GM18868 (cell line): ENCODE data around the gene MPRIP.
"Not testable (repeated sequence)": the region's sequence is repeated elsewhere in the genome, so short reads cannot be mapped to it uniquely, and the experiment has no call there.

Experiments used
- ATAC-seq: cut with Tn5 transposase; IDR thresholded peaks from one replicate; pipeline ENCODE4 v1.9.1; 2021; ENCODE audit warnings: mild to moderate bottlenecking, moderate library complexity; ENCODE audit not compliant: unreplicated experiment

The MPRIP gene

DNA sequence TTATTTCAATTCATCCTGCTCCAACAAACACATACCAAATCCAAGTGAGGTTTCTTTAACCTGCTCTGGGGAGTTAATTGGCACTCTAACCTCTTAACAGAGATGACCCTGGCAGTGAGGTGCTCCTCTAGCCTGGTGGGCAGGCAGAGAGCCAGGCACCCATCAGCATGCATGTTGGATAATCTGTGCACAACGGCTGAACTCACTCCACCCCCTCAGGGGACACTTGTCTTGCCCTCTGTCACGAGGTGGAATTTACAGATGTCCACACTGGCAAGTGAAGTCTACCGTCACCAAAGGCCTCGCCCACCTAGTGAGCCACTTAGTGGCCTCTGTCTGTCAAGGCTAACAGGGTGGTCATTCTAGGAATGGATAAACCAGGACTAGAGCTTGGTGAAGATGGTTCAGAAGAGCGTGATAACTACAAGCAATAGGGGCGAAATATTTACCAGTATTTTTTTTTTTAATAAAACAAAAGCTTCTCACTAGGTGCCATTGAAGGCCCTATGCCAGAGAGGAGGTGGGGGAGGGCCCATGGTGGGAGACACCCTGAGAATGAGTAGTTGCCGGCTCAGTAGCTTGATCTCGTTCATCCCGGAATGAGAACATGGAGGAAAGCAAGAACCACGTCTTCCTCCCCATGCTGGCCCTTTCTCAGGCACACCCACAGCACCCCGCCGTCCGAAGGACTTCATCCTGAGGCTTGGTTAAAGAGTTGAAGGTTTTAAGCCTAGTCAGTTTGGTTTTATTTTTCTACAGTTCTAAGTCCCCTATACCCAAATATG, 138.7 kb downstream of the MPRIP start:
- ATAC-seq, result no peak

DNA sequence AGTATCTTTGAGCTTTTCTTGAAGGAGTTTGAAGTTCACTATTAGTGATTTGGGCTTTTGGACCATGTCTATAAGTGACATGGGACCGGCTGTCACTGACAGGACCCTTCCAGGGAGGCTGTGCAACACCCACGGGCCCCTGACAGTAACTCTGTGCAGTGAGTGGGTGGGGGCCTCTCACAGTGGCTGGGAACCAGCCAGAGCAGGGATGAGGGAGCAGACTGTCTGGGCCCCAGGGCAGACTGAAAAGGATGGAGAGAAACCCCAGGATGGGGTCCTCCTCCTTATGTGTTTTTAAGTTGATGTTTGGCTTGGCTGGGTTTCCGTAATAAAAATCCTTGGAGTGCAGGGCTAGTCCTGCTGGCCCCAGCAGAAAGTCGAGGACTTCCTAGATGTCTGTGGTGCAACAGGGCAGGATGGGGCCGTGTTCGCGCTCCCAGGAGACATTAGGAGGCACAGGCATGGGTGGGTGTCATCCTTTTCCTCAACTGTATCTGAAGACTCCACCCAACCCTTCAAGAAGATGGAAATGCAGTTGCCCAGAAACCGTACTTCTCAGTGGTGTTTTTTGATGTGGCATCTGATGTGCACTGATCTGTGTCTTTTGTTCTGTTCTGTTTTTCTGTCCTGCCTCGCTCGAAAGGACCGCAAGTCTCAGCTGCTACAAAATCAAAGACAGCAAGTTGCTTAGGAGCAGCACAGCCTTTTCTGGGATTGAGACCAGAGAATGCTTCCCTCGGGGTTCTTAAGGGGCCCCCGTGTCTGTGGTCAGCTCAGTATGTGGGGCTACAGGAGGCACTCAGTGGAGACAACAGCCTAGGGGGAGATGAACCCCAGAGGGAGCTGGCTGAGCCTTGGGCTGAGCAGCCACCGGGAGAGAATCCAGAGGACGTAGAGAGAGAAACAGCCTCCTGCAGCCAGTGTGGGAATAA, 139.7 kb downstream of the MPRIP start:
- ATAC-seq, result peak; percentile 51

DNA sequence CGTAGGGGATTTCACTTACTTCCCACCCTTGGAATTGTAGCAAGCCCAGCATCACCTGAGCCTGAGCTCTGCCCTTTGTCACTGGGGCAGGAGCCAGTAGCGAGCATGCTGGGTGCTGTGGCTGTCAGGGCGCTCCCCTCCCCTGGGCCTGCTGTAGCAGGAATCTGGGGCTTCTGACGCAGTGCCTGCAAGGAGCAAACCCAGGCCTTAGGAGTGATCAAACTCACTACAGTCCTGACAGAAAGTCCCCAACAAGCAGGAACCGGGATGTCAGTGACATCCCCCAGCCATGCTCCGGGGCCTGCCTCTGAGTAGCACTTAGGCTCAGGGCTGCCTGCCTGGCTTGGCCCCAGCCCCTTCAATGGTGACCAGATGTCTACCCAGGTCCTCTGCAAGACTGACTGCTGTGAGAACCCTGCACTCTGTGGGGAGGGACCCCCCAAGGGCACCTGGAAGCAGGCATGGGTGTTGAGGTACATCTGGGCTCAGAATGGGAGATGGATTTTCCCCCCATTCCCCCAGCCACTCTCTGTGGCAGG, 140.4 kb downstream of the MPRIP start:
- ATAC-seq, result no peak

DNA sequence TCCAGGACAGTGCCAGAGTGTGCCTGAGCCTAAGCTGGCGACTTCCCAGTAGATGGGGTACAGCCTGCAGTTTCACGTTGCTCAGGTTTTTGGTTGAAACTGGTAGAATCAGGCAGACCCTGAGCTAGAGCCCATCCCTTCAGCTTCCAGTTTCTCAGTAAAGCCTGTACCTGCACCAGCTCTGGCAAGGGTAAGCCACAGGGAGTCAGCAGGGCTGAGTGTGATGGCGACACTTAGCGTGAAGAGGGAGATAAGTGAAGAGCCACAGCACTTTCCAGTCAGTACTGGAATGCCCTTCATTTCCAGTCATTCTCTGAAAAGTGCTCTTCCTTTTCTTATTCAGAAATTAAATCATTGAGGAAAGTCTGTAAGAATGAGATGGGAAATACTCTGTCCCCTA, 141.5 kb downstream of the MPRIP start:
- no peak for ATAC-seq

DNA sequence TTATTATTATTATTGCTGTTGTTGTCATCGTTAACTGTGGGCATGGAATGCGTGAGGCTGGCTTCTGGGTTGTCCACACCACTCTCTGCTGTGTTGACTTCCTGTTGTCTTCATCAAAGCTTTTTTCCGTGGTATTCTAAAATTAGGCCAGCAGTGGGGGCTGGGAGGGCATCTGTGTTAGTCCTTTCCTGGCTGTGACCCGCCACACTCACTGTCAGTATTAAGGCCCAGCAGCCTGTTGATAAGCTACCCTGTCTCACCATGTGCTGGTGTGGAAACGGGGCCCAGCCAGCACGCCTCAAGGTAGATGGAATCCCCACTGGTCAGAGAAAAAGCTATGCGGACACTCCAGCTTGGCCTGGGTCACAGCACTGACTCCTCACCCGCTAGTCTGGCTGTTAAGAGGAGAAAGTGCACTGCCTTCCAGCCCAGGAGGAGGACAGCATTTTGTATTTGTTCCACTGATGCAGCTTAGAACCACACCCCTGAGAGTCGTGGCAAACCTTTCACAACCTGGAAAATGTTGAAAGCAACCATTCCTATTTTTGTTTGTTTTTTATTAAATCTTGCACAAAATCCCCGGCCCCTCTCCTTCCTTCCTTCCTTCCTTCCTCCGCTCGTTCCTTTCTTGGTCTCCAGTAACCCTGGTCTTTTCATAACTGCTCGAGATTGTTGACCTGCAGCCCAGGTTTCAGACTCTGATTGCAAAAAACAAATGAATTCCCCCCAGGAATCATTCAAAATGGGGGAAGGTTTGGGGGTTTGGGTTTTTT, 142.9 kb downstream of the MPRIP start:
- ATAC-seq, result not testable (repeated sequence)

DNA sequence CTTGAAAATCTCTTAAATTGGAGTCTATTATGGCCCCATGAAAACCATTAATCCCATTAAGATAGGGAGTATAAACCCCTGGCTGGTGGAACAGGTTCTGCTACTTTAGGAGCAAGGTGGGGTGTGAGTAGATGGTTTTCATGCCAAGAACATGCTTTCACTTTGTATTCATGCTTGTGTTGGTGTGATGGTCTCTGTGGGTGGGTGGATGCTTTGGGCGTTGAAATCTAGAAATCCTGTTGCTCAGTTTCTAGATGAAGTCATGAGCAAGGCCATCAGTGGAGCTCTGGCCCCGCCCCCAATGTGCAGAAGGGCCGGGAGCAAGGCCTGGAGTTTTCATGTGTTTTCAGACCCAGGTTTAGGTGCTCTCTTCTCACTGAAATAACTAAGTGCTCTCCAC, 143.8 kb downstream of the MPRIP start:
- peak; percentile 54 for ATAC-seq

DNA sequence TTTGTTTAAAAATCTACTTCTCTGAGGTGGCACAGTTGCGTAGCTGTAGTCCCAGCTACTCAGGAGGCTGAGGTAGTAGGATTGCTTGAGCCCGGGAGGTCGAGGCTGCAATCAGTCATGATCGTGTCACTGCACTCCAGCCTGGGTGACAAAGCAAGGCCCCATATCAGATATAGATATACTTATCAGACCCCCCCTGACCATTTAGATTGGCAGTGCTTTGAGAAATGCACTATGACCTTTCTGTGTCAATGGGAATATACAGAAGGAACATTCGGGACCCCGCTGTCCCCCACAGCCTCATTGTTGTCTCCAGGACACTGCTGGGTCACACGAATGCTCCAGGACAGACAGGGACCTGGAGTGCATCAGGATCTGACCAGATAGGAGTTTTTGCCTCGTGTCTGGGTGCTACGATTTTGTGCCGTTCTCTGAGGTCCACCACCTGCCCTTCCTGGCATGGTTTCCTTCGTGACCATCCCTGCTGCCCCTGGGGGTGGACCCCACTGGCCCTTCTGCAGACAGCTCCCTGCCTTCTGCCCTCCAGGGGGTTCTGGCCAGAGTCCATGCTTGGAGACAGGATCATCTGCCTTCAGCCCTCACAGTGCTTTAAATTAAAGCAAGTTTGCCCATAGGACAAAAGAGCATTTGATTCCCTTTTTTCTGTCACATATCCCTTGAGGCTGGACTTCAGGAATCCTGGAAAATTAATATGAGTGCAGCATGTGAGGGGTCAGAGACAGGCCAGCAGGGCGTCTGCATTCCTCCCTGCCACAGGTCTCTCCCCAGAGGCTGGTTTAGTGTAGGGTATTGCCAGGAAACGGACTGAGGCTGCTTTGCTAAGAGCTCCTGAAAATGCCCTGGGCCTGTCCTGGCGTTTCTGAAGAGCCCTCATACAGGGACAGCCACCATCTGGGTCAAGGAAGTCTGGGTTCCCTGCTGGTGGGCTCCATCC, 144.6 kb downstream of the MPRIP start:
- ATAC-seq, result no peak

DNA sequence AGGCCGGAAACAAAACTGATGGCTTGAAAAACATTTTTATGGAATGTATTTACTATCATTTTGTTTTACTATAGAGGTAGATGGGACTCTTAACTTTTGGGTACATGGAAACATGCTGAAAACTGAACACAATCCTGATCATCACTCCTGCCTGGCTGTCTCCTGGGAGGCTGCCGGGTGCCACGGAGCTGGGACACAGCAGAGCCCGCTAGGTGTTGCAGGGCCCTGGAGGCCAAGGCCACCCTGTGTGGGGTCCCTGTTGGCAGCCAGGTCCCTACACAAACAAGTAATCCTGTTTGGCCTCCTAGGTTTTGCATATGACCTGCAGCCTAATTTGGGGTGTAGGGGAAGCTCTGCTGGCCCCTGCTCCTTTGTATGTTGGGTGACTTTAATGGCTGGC, 146.3 kb downstream of the MPRIP start:
- no peak for ATAC-seq

DNA sequence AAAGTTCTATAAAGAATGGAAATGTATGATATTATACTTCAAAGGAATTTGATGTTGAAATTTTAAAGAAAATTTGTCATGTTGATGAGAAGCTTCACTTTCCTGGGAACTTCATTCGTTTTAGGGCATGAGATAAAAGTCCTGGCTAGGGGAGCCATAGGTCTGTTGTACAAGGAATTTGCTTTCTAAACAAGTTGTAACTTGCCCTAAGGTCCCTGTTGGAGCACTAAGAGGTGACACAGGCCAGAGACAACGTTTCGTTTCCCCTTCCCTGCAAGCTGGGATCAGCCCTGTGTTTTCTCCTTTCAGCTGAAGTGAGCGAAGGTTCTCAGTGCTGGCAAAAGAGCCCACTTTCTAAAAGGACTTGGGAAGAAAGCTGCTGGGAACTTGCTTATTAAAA, 147.3 kb downstream of the MPRIP start:
- ATAC-seq, result no peak

DNA sequence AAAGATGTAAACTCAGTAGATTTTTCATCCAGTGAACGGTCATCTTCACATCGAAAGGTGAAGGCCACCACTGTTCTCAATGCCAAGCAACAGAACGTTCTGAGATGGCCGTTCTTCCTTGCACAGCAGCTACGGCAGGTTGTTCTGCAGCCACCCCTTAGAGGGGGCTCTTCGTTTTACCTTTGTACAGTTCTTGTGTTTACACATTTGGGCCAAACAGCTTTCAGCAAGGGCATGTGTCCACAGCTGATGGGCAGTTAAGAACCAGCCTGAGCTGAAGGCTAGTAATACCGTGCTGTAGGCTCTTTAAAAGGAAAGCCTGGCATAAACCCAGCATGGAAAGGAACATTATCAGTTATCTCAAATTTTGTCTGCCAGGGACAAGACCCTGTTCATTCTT, 147.9 kb downstream of the MPRIP start:
- no peak for ATAC-seq

DNA sequence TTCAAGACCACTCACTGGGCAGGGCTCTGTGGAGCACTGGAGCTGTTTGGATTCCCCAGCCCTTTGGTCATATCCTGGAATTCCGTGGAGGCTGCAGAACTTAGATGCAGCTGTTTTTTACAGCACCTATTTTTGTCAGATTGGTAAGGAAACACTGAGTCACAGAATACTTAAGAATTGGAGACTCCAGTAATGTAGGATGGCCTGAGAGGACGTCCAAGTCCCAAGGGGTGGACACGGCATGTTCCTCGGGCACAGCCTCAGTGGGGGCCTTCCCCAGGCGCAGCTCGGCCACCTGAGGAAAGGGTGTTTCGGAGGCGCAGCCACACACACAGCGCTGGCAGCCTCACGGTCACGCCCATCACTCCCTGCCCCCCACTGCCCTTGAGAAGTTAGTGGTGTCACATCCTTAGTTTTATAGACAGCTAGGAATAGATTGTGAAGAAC, 149.1 kb downstream of the MPRIP start:
- no peak for ATAC-seq

DNA sequence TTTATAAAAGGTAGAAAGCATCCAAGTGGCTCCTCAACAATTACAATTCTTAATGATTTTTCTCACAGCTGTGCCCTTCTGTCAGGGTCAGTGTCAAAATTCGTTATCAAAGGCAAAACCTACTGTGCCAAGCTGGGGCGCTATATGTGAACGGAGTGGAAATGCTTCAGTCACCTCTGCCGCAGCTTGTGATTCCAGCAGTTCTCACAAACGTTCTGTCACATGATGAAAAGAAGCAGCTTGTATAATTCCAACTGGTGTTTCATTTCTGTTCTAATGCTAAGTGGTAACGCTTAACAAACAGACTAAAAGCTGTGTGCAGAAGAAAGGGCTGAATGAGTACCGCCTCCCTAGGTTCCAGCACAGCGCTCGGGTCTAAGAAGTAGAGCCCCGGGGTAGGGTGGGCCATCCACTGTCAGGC, 149.7 kb downstream of the MPRIP start:
- no peak for ATAC-seq

DNA sequence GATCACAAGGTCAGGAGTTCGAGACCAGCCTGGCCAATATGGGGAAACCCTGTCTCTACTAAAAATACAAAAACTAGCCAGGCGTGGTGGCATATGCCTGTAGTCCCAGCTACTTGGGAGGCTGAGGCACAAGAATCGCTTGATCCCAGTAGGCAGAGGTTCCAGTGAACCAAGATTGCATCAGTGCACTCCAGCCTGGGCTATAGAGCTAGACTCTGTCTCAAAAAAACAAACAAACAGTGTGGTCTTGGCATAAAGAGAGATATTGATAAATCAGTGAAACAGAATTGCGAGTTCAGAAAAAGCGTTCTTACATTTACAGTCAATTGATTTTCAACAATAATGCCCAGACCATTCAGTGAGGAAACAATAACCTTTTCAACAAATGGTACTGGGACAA, 153.2 kb downstream of the MPRIP start:
- ATAC-seq, result not testable (repeated sequence)

DNA sequence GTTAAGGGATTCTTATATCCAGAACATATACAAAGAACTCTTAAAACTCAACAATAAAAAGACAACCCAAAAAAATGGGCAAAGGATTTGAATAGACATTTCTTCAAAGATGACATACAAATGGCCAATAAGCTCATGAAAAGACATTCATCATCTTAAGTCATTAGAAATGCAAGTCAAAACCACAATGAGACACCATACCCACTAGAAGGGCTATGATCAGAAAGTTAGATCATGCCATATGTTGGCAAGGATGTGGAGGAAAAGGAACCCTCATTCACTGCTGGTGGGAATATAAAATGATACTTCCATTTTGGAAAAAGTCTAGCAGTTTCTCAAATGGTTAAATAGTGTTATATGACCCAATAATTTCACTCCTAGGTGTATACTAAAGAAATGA, 154.5 kb downstream of the MPRIP start:
- ATAC-seq, result no peak

DNA sequence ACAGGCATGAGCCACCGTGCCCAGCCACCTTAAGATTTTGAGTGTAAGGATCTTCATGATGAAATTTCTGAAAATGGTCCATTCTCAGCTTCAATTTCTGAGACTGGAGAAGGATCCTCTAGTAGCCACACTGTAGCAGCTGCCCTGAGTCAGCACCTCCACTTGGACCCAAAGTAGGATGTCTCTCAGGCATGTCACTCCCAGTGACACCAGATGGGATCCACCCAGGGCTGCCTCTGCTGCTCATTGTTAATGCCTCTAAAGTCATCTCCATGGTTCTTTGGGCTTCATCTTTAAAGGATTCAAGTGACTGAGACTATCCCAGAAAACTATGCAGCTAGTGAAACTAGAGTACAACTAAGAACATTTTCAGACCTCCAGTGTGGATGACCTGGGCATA, 156.0 kb downstream of the MPRIP start:
- ATAC-seq, result no peak

DNA sequence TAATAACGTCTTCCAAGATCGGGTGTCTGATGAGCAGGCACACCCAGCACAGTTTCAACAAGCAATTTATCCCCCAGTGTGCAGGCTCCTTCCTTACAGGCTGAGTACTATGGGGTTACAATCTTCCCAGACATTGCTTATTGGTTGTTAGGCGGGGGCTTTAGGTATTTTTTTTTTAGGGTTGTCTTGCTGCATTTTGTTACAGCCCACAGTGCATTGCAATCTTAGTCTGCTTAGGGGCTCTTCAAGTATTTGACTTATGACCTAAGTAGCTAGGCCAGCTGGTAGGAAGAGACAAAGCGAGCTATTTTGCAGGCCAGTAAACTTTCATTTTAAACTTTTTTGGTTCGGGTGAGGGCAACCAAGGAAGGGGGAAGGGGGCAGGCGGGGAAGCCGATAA, 158.1 kb downstream of the MPRIP start:
- no peak for ATAC-seq

DNA sequence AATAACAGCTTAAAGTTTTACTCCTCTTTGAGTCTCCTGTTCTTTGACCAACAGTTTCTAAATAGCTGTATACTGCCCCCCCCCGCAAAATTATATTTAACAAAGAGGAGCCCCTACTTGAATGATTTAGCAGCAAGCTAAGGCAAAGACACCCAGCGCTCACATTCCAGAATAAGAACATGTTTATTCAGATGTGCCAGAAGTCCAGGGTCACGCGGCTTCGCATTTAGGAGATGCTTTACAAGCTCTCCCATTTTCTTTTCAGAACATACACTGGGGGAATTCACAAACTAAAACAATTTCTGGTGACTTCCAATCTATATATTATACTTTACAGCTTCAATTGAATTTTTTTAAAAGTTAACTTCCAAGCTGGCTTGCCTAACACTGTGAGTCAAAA, 158.6 kb downstream of the MPRIP start:
- no peak for ATAC-seq

DNA sequence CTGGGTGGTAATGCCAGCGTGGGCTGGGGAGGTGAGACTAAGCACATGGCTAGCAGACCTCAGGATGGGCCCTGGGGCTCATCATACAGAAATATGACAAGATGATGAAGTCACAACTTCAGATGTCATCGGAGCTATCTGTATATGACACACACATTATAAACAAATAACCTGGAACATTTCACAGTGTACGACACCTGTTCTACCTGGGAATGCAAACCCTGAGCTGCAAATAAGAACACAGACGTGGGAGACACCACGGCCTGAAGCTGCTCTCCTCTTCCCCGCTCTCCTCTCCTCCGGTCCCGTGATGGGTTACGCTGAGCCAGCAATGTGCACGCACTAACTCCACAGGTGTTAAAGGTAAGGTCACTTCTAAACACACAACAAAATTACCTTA, 159.0 kb downstream of the MPRIP start:
- no peak for ATAC-seq

DNA sequence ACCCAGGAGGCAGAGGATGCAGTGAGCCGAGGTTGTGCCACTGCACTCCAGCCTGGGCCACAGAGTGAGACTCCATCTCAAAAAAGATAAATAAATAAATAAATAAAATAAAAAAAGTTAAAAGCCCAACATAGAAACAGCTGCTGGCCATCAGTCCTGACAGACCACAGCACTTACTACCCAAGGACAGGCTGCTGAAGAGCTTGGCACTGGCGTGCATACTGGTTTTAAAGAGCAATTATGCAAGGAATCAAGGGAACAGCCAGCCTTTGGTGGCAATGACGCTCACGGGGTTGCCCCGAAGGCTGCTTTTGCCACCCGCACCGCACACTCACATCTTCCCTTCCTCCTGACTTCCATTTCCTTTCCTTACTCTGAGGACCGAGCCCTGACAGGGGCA, 159.7 kb downstream of the MPRIP start:
- no peak for ATAC-seq
